ES-I3 (cell line): Measurements from ENCODE around the gene RPTOR.
"Not testable (repeated sequence)": the region's sequence is repeated elsewhere in the genome, so short reads cannot be mapped to it uniquely, and the experiment has no call there.

Source experiments
- H3K36me3 ChIP-seq: 2 replicates; pipeline ENCODE4 v1.6.1; 2013; ENCODE audit warnings: mild to moderate bottlenecking, low read length, control low read depth, moderate library complexity; ENCODE audit not compliant: insufficient read depth
- H3K4me1 ChIP-seq: 2 replicates; pipeline ENCODE4 v1.6.1; 2013; ENCODE audit warnings: mild to moderate bottlenecking, control low read depth, low read length; ENCODE audit not compliant: insufficient read depth
- H3K9ac ChIP-seq: 2 replicates; pipeline ENCODE4 v1.6.1; 2013; ENCODE audit warnings: low read depth, mild to moderate bottlenecking, low read length, moderate library complexity
- H3K9me3 ChIP-seq: 2 replicates; pipeline ENCODE4 v1.6.1; 2013; ENCODE audit warnings: mild to moderate bottlenecking, low read length, moderate library complexity; ENCODE audit not compliant: control insufficient read depth, insufficient read depth

The RPTOR gene

GRCh38 chr17:80876456-80876949 is 331.9 kb downstream of the RPTOR start:
- peaks cover 21% of the 10 kb centered on the region for H3K4me1 ChIP-seq
- not testable (repeated sequence) for H3K36me3 ChIP-seq

GRCh38 chr17:80876950-80877728 is 332.5 kb downstream of the RPTOR start:
- Histone ChIP-seq H3K9me3 (no peaks in the 10 kb centered on the region), H3K4me1 (peaks cover 19% of the 10 kb centered on the region), H3K36me3 (no peaks in the 10 kb centered on the region; the same call in 1 of the 2 replicates), H3K9ac (no peak overlapping the region)

More at GRCh38 chr17:80876456-80876949, 331.9 kb downstream of the RPTOR start:
- H3K9me3 ChIP-seq, H3K9ac ChIP-seq: not testable (repeated sequence)

- Histone ChIP-seq H3K36me3 (no peaks in the 10 kb centered on the region; the same call in 1 of the 2 replicates), H3K9ac (no peak overlapping the region), H3K4me1 (peaks cover 12% of the 10 kb centered on the region), H3K9me3 (no peaks in the 10 kb centered on the region)
Measured at GRCh38 chr17:80877729-80878303, 333.2 kb downstream of the RPTOR start.

- Histone ChIP-seq H3K9ac (no peak overlapping the region), H3K9me3 (no peaks in the 10 kb centered on the region), H3K36me3 (no peaks in the 10 kb centered on the region; the same call in 1 of the 2 replicates), H3K4me1 (no peaks in the 10 kb centered on the region; the same call in 1 of the 2 replicates)
Measured at GRCh38 chr17:80878876-80879722, 334.5 kb downstream of the RPTOR start.

GRCh38 chr17:80879723-80880647 is 335.3 kb downstream of the RPTOR start:
- H3K9ac ChIP-seq, result no peak overlapping the region
- no peaks in the 10 kb centered on the region; the same call in 1 of the 2 replicates for H3K4me1 ChIP-seq
- no peaks in the 10 kb centered on the region; the same call in 1 of the 2 replicates for H3K36me3 ChIP-seq
- H3K9me3 ChIP-seq, result no peaks in the 10 kb centered on the region

- no peak overlapping the region for H3K9ac ChIP-seq
Measured at GRCh38 chr17:80880648-80880985, 336.0 kb downstream of the RPTOR start.

GRCh38 chr17:80881306-80881705 is 336.7 kb downstream of the RPTOR start:
- Histone ChIP-seq H3K9ac (no peak overlapping the region), H3K36me3 (no peaks in the 10 kb centered on the region; the same call in 1 of the 2 replicates), H3K9me3 (no peaks in the 10 kb centered on the region), H3K4me1 (no peaks in the 10 kb centered on the region; the same call in 1 of the 2 replicates)

More at GRCh38 chr17:80880648-80880985, 336.0 kb downstream of the RPTOR start:
- Histone ChIP-seq H3K9me3 (no peaks in the 10 kb centered on the region), H3K36me3 (no peaks in the 10 kb centered on the region; the same call in 1 of the 2 replicates), H3K4me1 (no peaks in the 10 kb centered on the region; the same call in 1 of the 2 replicates)

GRCh38 chr17:80882323-80882722 is 337.7 kb downstream of the RPTOR start:
- H3K9ac ChIP-seq, result no peak overlapping the region
- no peaks in the 10 kb centered on the region; the same call in 1 of the 2 replicates for H3K36me3 ChIP-seq
- no peaks in the 10 kb centered on the region; the same call in 1 of the 2 replicates for H3K4me1 ChIP-seq
- no peaks in the 10 kb centered on the region for H3K9me3 ChIP-seq

- Histone ChIP-seq H3K9me3 (no peaks in the 10 kb centered on the region), H3K4me1 (no peaks in the 10 kb centered on the region; the same call in 1 of the 2 replicates), H3K36me3 (no peaks in the 10 kb centered on the region; the same call in 1 of the 2 replicates), H3K9ac (no peak overlapping the region)
Measured at GRCh38 chr17:80882926-80883685, 338.5 kb downstream of the RPTOR start.

- H3K4me1 ChIP-seq, result no peaks in the 10 kb centered on the region
- H3K9me3 ChIP-seq, result no peaks in the 10 kb centered on the region
- no peak overlapping the region for H3K9ac ChIP-seq
- no peaks in the 10 kb centered on the region; the same call in 1 of the 2 replicates for H3K36me3 ChIP-seq
Measured at GRCh38 chr17:80883831-80884735, 339.4 kb downstream of the RPTOR start.

GRCh38 chr17:80884811-80885210 is 340.2 kb downstream of the RPTOR start:
- Histone ChIP-seq H3K4me1 (no peaks in the 10 kb centered on the region), H3K36me3 (no peaks in the 10 kb centered on the region; the same call in 1 of the 2 replicates), H3K9me3 (no peaks in the 10 kb centered on the region), H3K9ac (no peak overlapping the region)
